Suprapubic skin (tissue), 4 donors: ENCODE data around the gene SH2D3C.

Source experiments
- CTCF ChIP-seq, 2 donors: fragments of 200-600 bp in 1 of 2; fragments of 450-650 bp in 1 of 2; sonication (generic) in 1 of 2; IDR thresholded peaks; one replicate each; pipeline ENCODE4 v1.5.1; 2016 to 2019; ENCODE audit warnings: antibody characterized with exemption in 2 of 2, mild to moderate bottlenecking in 1 of 2, moderate library complexity in 1 of 2
- EP300 ChIP-seq: sonication (generic); formaldehyde crosslinking; IDR thresholded peaks from one replicate; pipeline ENCODE4 v1.6.1; 2017; ENCODE audit warnings: antibody characterized with exemption
- POLR2A ChIP-seq, 2 donors: fragments of 450-650 bp; IDR thresholded peaks; one replicate each; pipeline ENCODE4 v1.6.1; 2017; ENCODE audit warnings: antibody characterized with exemption in 2 of 2, mild to moderate bottlenecking in 2 of 2, moderate library complexity in 2 of 2
- POLR2AphosphoS5 ChIP-seq, 3 donors: sonication (generic); formaldehyde crosslinking; IDR thresholded peaks; one replicate each; pipeline ENCODE4 v1.6.1; 2017; ENCODE audit warnings: antibody characterized with exemption in 3 of 3

- TF ChIP-seq EP300 (no peak), CTCF (IDR thresholded peaks at IDR 0.05) (no peak), POLR2AphosphoS5 (IDR thresholded peaks at IDR 0.05) (no peak), POLR2A (IDR thresholded peaks at IDR 0.05) (no peak)
Measured at GRCh38 chr9:127809002-127809539, 30.6 kb upstream of the SH2D3C start.
